Measurements from ENCODE around the gene PDE3A.

Gene PDE3A

GRCh38 chr12:20463913-20464524 is 95.7 kb downstream of the PDE3A start:
- no peak for DNase-seq

- no peak for DNase-seq
These were observed 101.0 kb downstream of the PDE3A start for GRCh38 chr12:20469300-20469699.

GRCh38 chr12:20469756-20470155 is 101.4 kb downstream of the PDE3A start:
- no peak for DNase-seq

- DNase-seq, result no peak
These were observed 103.9 kb downstream of the PDE3A start for GRCh38 chr12:20472102-20472782.

- DNase-seq, result no peak
These were observed 104.8 kb downstream of the PDE3A start for GRCh38 chr12:20473133-20473532.

- no peak for DNase-seq
These were observed 105.7 kb downstream of the PDE3A start for GRCh38 chr12:20474016-20474415.

GRCh38 chr12:20474443-20474842 is 106.1 kb downstream of the PDE3A start:
- DNase-seq, result no peak

GRCh38 chr12:20475542-20475941 is 107.2 kb downstream of the PDE3A start:
- no peak for DNase-seq

GRCh38 chr12:20476551-20476950 is 108.2 kb downstream of the PDE3A start:
- no peak for DNase-seq

GRCh38 chr12:20477255-20477654 is 108.9 kb downstream of the PDE3A start:
- no peak for DNase-seq

- DNase-seq, result no peak
These were observed 109.3 kb downstream of the PDE3A start for GRCh38 chr12:20477672-20478071.

GRCh38 chr12:20482491-20483054 is 114.2 kb downstream of the PDE3A start:
- DNase-seq, result no peak

- DNase-seq, result no peak
These were observed 115.4 kb downstream of the PDE3A start for GRCh38 chr12:20483776-20484175.

GRCh38 chr12:20486233-20486632 is 117.9 kb downstream of the PDE3A start:
- DNase-seq, result no peak

GRCh38 chr12:20487519-20487918 is 119.2 kb downstream of the PDE3A start:
- DNase-seq, result no peak

GRCh38 chr12:20489645-20490044 is 121.3 kb downstream of the PDE3A start:
- DNase-seq, result no peak

GRCh38 chr12:20490213-20490612 is 121.9 kb downstream of the PDE3A start:
- DNase-seq, result no peak

- DNase-seq, result no peak
These were observed 123.0 kb downstream of the PDE3A start for GRCh38 chr12:20491290-20491689.

- DNase-seq, result peak; percentile 85
These were observed 124.0 kb downstream of the PDE3A start for GRCh38 chr12:20492251-20492760.

- DNase-seq, result no peak
These were observed 125.6 kb downstream of the PDE3A start for GRCh38 chr12:20493934-20494333.

GRCh38 chr12:20494851-20495250 is 126.5 kb downstream of the PDE3A start:
- DNase-seq, result no peak

GRCh38 chr12:20495997-20496396 is 127.7 kb downstream of the PDE3A start:
- DNase-seq, result no peak

GRCh38 chr12:20497707-20498106 is 129.4 kb downstream of the PDE3A start:
- no peak for DNase-seq

GRCh38 chr12:20501958-20502357 is 133.6 kb downstream of the PDE3A start:
- no peak for DNase-seq

Data from islet precursor cell (in vitro differentiated cells).